ENCODE measurements around the gene ANKRD66.
"Not testable (repeated sequence)": the region's sequence is repeated elsewhere in the genome, so short reads cannot be mapped to it uniquely, and the experiment has no call there.

ANKRD66 gene

GRCh38 chr6:46746696-46747095 lies at the start of gene ANKRD66:
Gene ANKRD66, plus strand, starts transcription at chr6:46746933. Its CDS starts 5,016 bp downstream, at chr6:46751949.
- DNase-seq: no peak

- DNase-seq: no peak
Observed at GRCh38 chr6:46699970-46700369, 46.8 kb upstream of the ANKRD66 start.

- DNase-seq: no peak
Observed at GRCh38 chr6:46704562-46704961, 42.2 kb upstream of the ANKRD66 start.

- DNase-seq: no peak
Observed at GRCh38 chr6:46706464-46706863, 40.3 kb upstream of the ANKRD66 start.

- DNase-seq: no peak
Observed at GRCh38 chr6:46711491-46711890, 35.2 kb upstream of the ANKRD66 start.

GRCh38 chr6:46715141-46715540 lies 31.6 kb upstream of the ANKRD66 start:
- no peak for DNase-seq

- peak; percentile 5 for DNase-seq
Observed at GRCh38 chr6:46719099-46719498, 27.6 kb upstream of the ANKRD66 start.

GRCh38 chr6:46720401-46720800 lies 26.3 kb upstream of the ANKRD66 start:
- DNase-seq: no peak

GRCh38 chr6:46729787-46730326 lies 16.9 kb upstream of the ANKRD66 start:
- no peak for DNase-seq

GRCh38 chr6:46730921-46731461 lies 15.7 kb upstream of the ANKRD66 start:
- no peak for DNase-seq

GRCh38 chr6:46733341-46733801 lies 13.4 kb upstream of the ANKRD66 start:
- no peak for DNase-seq

GRCh38 chr6:46734867-46735719 lies 11.6 kb upstream of the ANKRD66 start, which contains the start of gene PLA2G7:
Gene PLA2G7, minus strand, starts transcription at chr6:46735375. Its CDS starts 12,484 bp downstream, at chr6:46722891.
- DNase-seq: no peak

GRCh38 chr6:46735720-46736031 lies 11.1 kb upstream of the ANKRD66 start:
- DNase-seq: no peak

GRCh38 chr6:46736906-46737305 lies 9.8 kb upstream of the ANKRD66 start:
- no peak for DNase-seq

- no peak for DNase-seq
Observed at GRCh38 chr6:46741482-46741881, 5.3 kb upstream of the ANKRD66 start.

GRCh38 chr6:46741910-46742309 lies 4.8 kb upstream of the ANKRD66 start:
- no peak for DNase-seq

GRCh38 chr6:46743425-46744158 lies 3.1 kb upstream of the ANKRD66 start:
- no peak for DNase-seq

GRCh38 chr6:46744159-46744725 lies 2.5 kb upstream of the ANKRD66 start:
- not testable (repeated sequence) for DNase-seq

GRCh38 chr6:46745973-46746372 lies 760 bp upstream of the ANKRD66 start:
- DNase-seq: no peak

GRCh38 chr6:46748940-46749503 lies 2.3 kb downstream of the ANKRD66 start:
- no peak for DNase-seq

- no peak for DNase-seq
Observed at GRCh38 chr6:46749731-46750130, 3.0 kb downstream of the ANKRD66 start.

GRCh38 chr6:46751658-46752057 lies 4.9 kb downstream of the ANKRD66 start:
- DNase-seq: no peak

- no peak for DNase-seq
Observed at GRCh38 chr6:46755865-46756264, 9.1 kb downstream of the ANKRD66 start.
